Stimulated activated CD4-positive, alpha-beta T cell treated with anti-CD3 and anti-CD28 coated beads, Interleukin-15, amount 100 ng/mL, for 48 hours (primary cell): ENCODE data around the gene DSCAML1.

Experiments
- DNase-seq, 2 donors: peaks; one replicate each; pipeline ENCODE4 v3.0.0-alpha.2; 2020; ENCODE audit warnings: low read depth in 2 of 2

DSCAML1 gene

GRCh38 chr11:117796872-117797529, at the start of gene DSCAML1:
Gene DSCAML1, minus strand, starts transcription at chr11:117797216. Its CDS starts 137 bp downstream, at chr11:117797079.
- DNase-seq, result no peak

- DNase-seq, result peak; percentile 57 to 76
These were observed 46.9 kb upstream of the DSCAML1 start for GRCh38 chr11:117843666-117844484.

GRCh38 chr11:117842131-117842941, 45.3 kb upstream of the DSCAML1 start:
- DNase-seq, result no peak

- DNase-seq, result no peak
These were observed 44.6 kb upstream of the DSCAML1 start for GRCh38 chr11:117841551-117842031.

- DNase-seq, result no peak
These were observed 44.0 kb upstream of the DSCAML1 start for GRCh38 chr11:117840881-117841550.

- DNase-seq, result no peak
These were observed 43.2 kb upstream of the DSCAML1 start for GRCh38 chr11:117839936-117840813.

- DNase-seq, result no peak
These were observed 42.4 kb upstream of the DSCAML1 start for GRCh38 chr11:117839380-117839881.

- no peak for DNase-seq
These were observed 41.9 kb upstream of the DSCAML1 start for GRCh38 chr11:117838901-117839300.

- DNase-seq, result no peak
These were observed 40.8 kb upstream of the DSCAML1 start for GRCh38 chr11:117837791-117838190.

- DNase-seq, result no peak
These were observed 40.2 kb upstream of the DSCAML1 start for GRCh38 chr11:117837070-117837776.

GRCh38 chr11:117836077-117836960, 39.3 kb upstream of the DSCAML1 start:
- no peak for DNase-seq

- DNase-seq, result no peak
These were observed 38.6 kb upstream of the DSCAML1 start for GRCh38 chr11:117835576-117835975.

- no peak for DNase-seq
These were observed 37.9 kb upstream of the DSCAML1 start for GRCh38 chr11:117834838-117835443.

- no peak for DNase-seq
These were observed 37.2 kb upstream of the DSCAML1 start for GRCh38 chr11:117834068-117834810.

GRCh38 chr11:117833401-117833891, 36.4 kb upstream of the DSCAML1 start:
- no peak for DNase-seq

GRCh38 chr11:117832511-117832910, 35.5 kb upstream of the DSCAML1 start:
- DNase-seq, result no peak

- DNase-seq, result no peak
These were observed 34.8 kb upstream of the DSCAML1 start for GRCh38 chr11:117831661-117832415.
